ENCODE measurements around the gene TGFBR3.

GRCh38 chr1:91884459-91885212, 1.3 kb downstream of the TGFBR3 start:
- TF ChIP-seq CTCF (IDR thresholded peaks at IDR 0.05; ENCODE audit: low read depth, low read length) (no peak), EZH2phosphoT487 (IDR thresholded peaks at IDR 0.05; ENCODE audit: low read depth) (no peak)

Measured in OCI-LY3 (cell line).